ENCODE results near the gene C1orf146.
A peak's percentile ranks its signal among the peaks of the same experiment; 100 is the strongest.

The C1orf146 gene

GRCh38 chr1:92291372-92291999 lies 73.8 kb downstream of the C1orf146 start:
- peak; percentile 76 for DNase-seq (ENCODE audit: low read depth)
- peak; percentile 78 for TF ChIP-seq CTCF (conservative IDR thresholded peaks at IDR 0.05; ENCODE audit: control insufficient read depth, insufficient read depth, low read depth, low read length)
- H3K4me3 ChIP-seq (ENCODE audit: control insufficient read depth, low read depth, low read length): no peak overlapping the region

Measured in fibroblast of mammary gland (primary cell).